Fibroblast of lung (primary cell): ENCODE results near the gene MTIF3. TPM values are rescaled to one million over a fixed set of nuclear protein-coding genes. Genes with fewer than 3 reads are reported as not detected.

Experiments used
- DNase-seq, 2 donors: peaks; one replicate each; pipeline versions ENCODE4 v3.0.0 to v3.0.0-alpha.2; 2010; ENCODE audit warnings: low read depth in 2 of 2
- H2AFZ ChIP-seq: 2 replicates; pipeline ENCODE4 v1.5.1; 2012; ENCODE audit warnings: low read length, control low read depth, inconsistent platforms
- H3K27ac ChIP-seq: 2 replicates; pipeline ENCODE4 v1.5.1; 2011; ENCODE audit warnings: low read length, control low read depth; ENCODE audit not compliant: insufficient read depth
- H3K27me3 ChIP-seq: 2 replicates; pipeline ENCODE4 v1.5.1; 2011; ENCODE audit warnings: mild to moderate bottlenecking, low read length; ENCODE audit not compliant: control insufficient read depth, insufficient read depth
- H3K36me3 ChIP-seq: 2 replicates; pipeline ENCODE4 v1.5.1; 2011; ENCODE audit warnings: low read length; ENCODE audit not compliant: control insufficient read depth, insufficient read depth
- H3K4me1 ChIP-seq: 2 replicates; pipeline ENCODE4 v1.5.1; 2011; ENCODE audit warnings: low read length; ENCODE audit not compliant: control insufficient read depth, insufficient read depth; ENCODE audit errors: extremely low read depth
- H3K4me2 ChIP-seq: 2 replicates; pipeline ENCODE4 v1.5.1; 2011; ENCODE audit warnings: low read length, control low read depth; ENCODE audit not compliant: insufficient read depth; ENCODE audit errors: extremely low read depth
- H3K4me3 ChIP-seq, 4 experiments: fragments of 200-600 bp in 1 of 4; sonication (generic) in 1 of 4; replicated peaks in 1 of 4; 2 replicates each; pipeline ENCODE4 v1.5.1; 2011 to 2016; ENCODE audit warnings: low read length in 4 of 4, low read depth in 3 of 4, mild to moderate bottlenecking in 3 of 4, control low read depth in 2 of 4, inconsistent platforms in 1 of 4, mixed read lengths in 1 of 4; ENCODE audit not compliant: insufficient read depth in 1 of 4; ENCODE audit errors: control extremely low read depth in 1 of 4
- H3K79me2 ChIP-seq: 2 replicates; pipeline ENCODE4 v1.5.1; 2012; ENCODE audit warnings: mild to moderate bottlenecking, low read length, inconsistent platforms; ENCODE audit not compliant: control insufficient read depth, insufficient read depth
- H3K9ac ChIP-seq: 2 replicates; pipeline ENCODE4 v1.5.1; 2011; ENCODE audit warnings: mild to moderate bottlenecking, low read length, control low read depth; ENCODE audit not compliant: insufficient read depth
- H3K9me3 ChIP-seq: 2 replicates; pipeline ENCODE4 v1.5.1; 2012; ENCODE audit warnings: low read depth, low read length; ENCODE audit not compliant: control insufficient read depth, insufficient read depth
- H4K20me1 ChIP-seq: 2 replicates; pipeline ENCODE4 v1.5.1; 2011; ENCODE audit warnings: low read length; ENCODE audit not compliant: control insufficient read depth, insufficient read depth; ENCODE audit errors: extremely low read depth
- EZH2 ChIP-seq: IDR thresholded peaks from 2 replicates; pipeline ENCODE4 v1.5.1; 2012; ENCODE audit warnings: low read length, control low read depth, mild to moderate bottlenecking; ENCODE audit errors: missing control alignments
- polyA plus RNA-seq, 2 donors: library from polyadenylated mRNA; depleted of rRNA in 1 of 2; stranded (reverse) in 1 of 2; unstranded in 1 of 2; fragments of >200 nt; gene quantifications; 2 replicates each; pipeline ENCODE4 v1.2.1, GENCODE V29; 2011 to 2012; ENCODE audit warnings: missing spikeins in 1 of 2
- total RNA-seq: library from RNA; depleted of rRNA; stranded (reverse); fragments of >200 nt; gene quantifications from 2 replicates; pipeline ENCODE4 v1.2.1, GENCODE V29; 2014
- TF ChIP-seq, protein P1 (sequence below), 2 donors: IDR thresholded peaks in 1 of 2; conservative IDR thresholded peaks in 1 of 2; 1 replicate in 1 of 2; 2 replicates in 1 of 2; pipeline ENCODE4 v1.5.1; 2011 to 2012; ENCODE audit warnings: low read length in 2 of 2, control low read depth in 1 of 2, inconsistent platforms in 1 of 2, low read depth in 1 of 2, mild to moderate bottlenecking in 1 of 2

The MTIF3 gene
- total and polyA plus RNA-seq, 2 donors (not counting 1 experiment from before 2014, with no cell fraction given) = 90.0 to 92.3 TPM

DNA sequence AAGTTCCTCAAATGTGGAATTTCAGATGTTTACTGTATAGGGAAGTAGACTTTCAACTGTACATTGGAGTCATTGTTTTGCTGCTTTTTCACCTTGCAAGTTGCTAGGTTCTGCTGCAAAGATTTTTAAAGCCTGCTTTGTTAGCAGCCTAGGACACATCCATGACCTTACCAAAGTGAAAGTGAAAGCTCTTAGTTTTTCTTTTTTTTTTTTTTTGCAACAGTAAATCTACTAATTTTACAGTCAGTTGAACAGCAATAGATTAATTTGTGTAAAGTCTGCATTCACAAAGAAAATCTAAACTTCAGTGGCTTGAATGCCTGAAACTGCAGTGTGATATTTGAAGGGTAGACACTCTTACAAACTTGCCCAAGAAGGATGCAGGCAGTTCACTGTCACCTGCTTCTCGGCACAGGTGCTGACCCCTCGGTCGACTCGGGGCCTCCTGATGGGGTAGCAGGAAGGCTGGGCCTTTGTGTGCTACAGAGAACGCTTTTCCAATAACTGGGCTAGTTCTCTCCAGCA is 5.0 kb upstream of the MTIF3 start:
- Histone ChIP-seq H3K4me1 (peaks cover 2% of the 10 kb centered on the region), H3K4me2 (peak overlapping the region; percentile 71), H3K27me3 (peaks cover 2% of the 10 kb centered on the region), H3K9me3 (no peaks in the 10 kb centered on the region), H3K27ac (no peak overlapping the region), H2AFZ (peak overlapping the region; percentile 98), H3K79me2 (no peaks in the 10 kb centered on the region), H3K4me3 (peak overlapping the region; percentile 6 to 43 (median 21)), H3K36me3 (no peaks in the 10 kb centered on the region), H3K9ac (no peak overlapping the region), H4K20me1 (no peaks in the 10 kb centered on the region)
- TF ChIP-seq, protein P1, sequence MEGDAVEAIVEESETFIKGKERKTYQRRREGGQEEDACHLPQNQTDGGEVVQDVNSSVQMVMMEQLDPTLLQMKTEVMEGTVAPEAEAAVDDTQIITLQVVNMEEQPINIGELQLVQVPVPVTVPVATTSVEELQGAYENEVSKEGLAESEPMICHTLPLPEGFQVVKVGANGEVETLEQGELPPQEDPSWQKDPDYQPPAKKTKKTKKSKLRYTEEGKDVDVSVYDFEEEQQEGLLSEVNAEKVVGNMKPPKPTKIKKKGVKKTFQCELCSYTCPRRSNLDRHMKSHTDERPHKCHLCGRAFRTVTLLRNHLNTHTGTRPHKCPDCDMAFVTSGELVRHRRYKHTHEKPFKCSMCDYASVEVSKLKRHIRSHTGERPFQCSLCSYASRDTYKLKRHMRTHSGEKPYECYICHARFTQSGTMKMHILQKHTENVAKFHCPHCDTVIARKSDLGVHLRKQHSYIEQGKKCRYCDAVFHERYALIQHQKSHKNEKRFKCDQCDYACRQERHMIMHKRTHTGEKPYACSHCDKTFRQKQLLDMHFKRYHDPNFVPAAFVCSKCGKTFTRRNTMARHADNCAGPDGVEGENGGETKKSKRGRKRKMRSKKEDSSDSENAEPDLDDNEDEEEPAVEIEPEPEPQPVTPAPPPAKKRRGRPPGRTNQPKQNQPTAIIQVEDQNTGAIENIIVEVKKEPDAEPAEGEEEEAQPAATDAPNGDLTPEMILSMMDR (conservative IDR thresholded peaks at IDR 0.05 in 1 of 2, IDR thresholded peaks at IDR 0.05 in 1 of 2; ENCODE audit: low read depth in 1 of 2, low read length in 2 of 2) = no peak
- TF ChIP-seq EZH2 = no peak
- DNase-seq = peak in 1 of 2 donors; percentile 30

DNA sequence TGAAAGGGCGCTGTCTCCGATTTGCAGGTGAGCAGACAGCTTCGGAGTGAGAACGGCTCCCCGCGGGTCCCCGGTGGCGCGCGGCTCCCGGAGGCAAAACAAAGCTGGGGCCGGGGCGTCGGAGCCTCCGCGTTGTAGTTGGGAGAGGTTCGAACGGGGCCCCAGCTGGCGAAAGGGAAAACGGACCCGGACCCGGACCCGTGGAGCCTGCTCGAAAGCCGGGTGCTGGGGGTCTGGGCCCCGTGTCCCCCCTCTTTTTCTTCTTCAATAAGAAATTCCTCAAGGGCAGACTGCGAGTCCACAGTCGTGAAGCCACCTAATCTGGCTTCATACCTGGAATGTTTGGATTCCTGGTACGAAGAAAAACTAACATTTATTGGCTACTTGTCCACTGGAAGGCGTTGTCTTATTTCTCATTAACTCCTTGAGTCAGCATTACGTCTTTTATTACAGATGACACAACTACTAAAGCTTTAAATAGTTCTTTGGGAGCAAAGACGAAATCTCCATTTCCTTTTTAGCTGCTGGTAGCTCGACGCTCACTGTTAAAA is 632 bp upstream of the MTIF3 start:
- peak overlapping the region; percentile 92 for H3K27ac ChIP-seq

DNA sequence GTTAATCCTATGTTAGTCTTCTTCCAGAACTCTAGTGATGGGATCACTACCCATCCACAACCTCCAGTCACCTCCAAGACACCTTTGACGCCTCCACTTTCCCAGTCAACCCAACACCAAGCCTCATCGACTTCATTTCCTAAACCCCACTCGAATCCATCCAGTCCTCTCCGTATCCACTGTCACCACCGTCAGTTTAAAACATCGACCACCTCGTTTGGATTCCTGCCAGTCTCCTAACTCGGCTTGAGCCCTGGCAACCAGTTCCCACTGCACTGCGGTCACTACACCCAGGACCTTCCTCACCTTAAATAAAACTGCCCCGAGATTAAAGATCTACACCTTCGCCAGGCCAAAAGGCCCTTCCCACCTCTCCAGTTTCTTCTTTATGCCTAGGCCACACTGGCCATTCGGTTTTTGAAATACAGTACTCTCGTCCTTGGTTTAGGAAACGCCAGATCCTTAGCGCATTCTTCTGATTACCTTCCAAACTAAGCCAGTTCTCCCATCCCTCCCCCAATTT is 1.2 kb downstream of the MTIF3 start:
- peak overlapping the region; percentile 95 for H2AFZ ChIP-seq
- H3K9ac ChIP-seq = no peak overlapping the region
- H3K4me3 ChIP-seq = peak overlapping the region; percentile 90 to 99 (median 94)
- H3K27ac ChIP-seq = peak overlapping the region; percentile 92
- H4K20me1 ChIP-seq = no peaks in the 10 kb centered on the region
- TF ChIP-seq, protein P1 (conservative IDR thresholded peaks at IDR 0.05 in 1 of 2, IDR thresholded peaks at IDR 0.05 in 1 of 2; ENCODE audit: low read depth in 1 of 2, low read length in 2 of 2) = no peak
- no peak for DNase-seq
- no peaks in the 10 kb centered on the region for H3K27me3 ChIP-seq
- no peaks in the 10 kb centered on the region for H3K9me3 ChIP-seq
- no peaks in the 10 kb centered on the region for H3K4me1 ChIP-seq
- H3K36me3 ChIP-seq = no peaks in the 10 kb centered on the region
- peaks cover 24% of the 10 kb centered on the region for H3K79me2 ChIP-seq
- peak overlapping the region; percentile 93 for H3K4me2 ChIP-seq

More for the DNA sequence above, 632 bp upstream of the MTIF3 start:
- Histone ChIP-seq H3K36me3 (no peaks in the 10 kb centered on the region), H3K4me2 (peak overlapping the region; percentile 94), H3K9me3 (no peaks in the 10 kb centered on the region), H2AFZ (peak overlapping the region; percentile 95), H3K4me1 (peaks cover 2% of the 10 kb centered on the region), H3K27me3 (no peaks in the 10 kb centered on the region), H3K79me2 (peaks cover 22% of the 10 kb centered on the region), H3K4me3 (peak overlapping the region; percentile 90 to 99 (median 94)), H4K20me1 (no peaks in the 10 kb centered on the region), H3K9ac (peak overlapping the region; percentile 85)
- TF ChIP-seq, protein P1 (conservative IDR thresholded peaks at IDR 0.05 in 1 of 2, IDR thresholded peaks at IDR 0.05 in 1 of 2; ENCODE audit: low read depth in 1 of 2, low read length in 2 of 2) = no peak
- TF ChIP-seq EZH2 = no peak
- peak; percentile 51 to 66 for DNase-seq
